ENCODE results near the gene SEC23A. TPM values are rescaled to one million over a fixed set of nuclear protein-coding genes. Genes with fewer than 3 reads are reported as not detected.

Gene SEC23A
- total and polyA plus RNA-seq, 2 of the 13 experiments (the other 11 are each of a cell fraction or from before 2014, with no cell fraction given), result 403 to 887 TPM

DNA sequence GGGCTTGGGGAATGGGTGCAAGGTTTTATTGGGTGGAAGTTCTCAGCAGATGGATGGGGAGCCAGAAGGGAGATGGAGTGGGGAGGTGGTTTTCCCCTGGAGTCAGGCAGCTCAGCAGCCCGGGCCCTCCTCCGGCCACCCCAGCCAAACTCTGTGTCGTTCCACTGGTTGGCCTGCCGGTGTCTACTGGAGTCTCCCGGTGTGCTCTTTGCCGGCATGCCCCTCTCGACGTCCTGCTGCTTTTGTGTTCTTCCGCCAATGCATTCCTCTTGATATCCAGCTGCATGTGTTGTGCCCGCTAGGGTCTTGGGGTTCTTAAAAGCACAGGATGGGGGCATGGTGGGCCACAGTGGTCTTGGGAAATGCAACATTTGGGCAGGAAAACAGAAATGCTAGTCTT is 72.8 kb downstream of the SEC23A start (continued):
- no peak for TF ChIP-seq U2AF1 (optimal IDR thresholded peaks at IDR 0.05; ENCODE audit: low read depth, low read length)
- TF ChIP-seq, protein P1, sequence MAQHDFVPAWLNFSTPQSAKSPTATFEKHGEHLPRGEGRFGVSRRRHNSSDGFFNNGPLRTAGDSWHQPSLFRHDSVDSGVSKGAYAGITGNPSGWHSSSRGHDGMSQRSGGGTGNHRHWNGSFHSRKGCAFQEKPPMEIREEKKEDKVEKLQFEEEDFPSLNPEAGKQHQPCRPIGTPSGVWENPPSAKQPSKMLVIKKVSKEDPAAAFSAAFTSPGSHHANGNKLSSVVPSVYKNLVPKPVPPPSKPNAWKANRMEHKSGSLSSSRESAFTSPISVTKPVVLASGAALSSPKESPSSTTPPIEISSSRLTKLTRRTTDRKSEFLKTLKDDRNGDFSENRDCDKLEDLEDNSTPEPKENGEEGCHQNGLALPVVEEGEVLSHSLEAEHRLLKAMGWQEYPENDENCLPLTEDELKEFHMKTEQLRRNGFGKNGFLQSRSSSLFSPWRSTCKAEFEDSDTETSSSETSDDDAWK (CRISPR knock-in tag; IDR thresholded peaks at IDR 0.05), result no peak
- no peak for TF ChIP-seq ZC3H4 (CRISPR knock-in tag; IDR thresholded peaks at IDR 0.05; ENCODE audit: borderline replicate concordance)
- TF ChIP-seq KLF9 (CRISPR knock-in tag; IDR thresholded peaks at IDR 0.05; ENCODE audit: low read depth), result no peak
- no peak for TF ChIP-seq IRF2 (CRISPR knock-in tag; IDR thresholded peaks at IDR 0.05)
- peak; percentile 34; the same call in 1 of the 2 replicates for TF ChIP-seq POLR2G (IDR thresholded peaks at IDR 0.05; ENCODE audit: low read depth, low read length)
- TF ChIP-seq, protein P2, sequence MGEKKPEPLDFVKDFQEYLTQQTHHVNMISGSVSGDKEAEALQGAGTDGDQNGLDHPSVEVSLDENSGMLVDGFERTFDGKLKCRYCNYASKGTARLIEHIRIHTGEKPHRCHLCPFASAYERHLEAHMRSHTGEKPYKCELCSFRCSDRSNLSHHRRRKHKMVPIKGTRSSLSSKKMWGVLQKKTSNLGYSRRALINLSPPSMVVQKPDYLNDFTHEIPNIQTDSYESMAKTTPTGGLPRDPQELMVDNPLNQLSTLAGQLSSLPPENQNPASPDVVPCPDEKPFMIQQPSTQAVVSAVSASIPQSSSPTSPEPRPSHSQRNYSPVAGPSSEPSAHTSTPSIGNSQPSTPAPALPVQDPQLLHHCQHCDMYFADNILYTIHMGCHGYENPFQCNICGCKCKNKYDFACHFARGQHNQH (CRISPR knock-in tag; IDR thresholded peaks at IDR 0.05), result no peak
- TF ChIP-seq, protein P3, sequence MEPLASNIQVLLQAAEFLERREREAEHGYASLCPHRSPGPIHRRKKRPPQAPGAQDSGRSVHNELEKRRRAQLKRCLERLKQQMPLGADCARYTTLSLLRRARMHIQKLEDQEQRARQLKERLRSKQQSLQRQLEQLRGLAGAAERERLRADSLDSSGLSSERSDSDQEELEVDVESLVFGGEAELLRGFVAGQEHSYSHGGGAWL (CRISPR knock-in tag; IDR thresholded peaks at IDR 0.05), result 0 out of 2 replicates have a peak, but pooled peaks have one; percentile 58
- TF ChIP-seq PAF1 (CRISPR knock-in tag; IDR thresholded peaks at IDR 0.05), result no peak; the same call in 1 of the 2 replicates
- TF ChIP-seq, protein P4, sequence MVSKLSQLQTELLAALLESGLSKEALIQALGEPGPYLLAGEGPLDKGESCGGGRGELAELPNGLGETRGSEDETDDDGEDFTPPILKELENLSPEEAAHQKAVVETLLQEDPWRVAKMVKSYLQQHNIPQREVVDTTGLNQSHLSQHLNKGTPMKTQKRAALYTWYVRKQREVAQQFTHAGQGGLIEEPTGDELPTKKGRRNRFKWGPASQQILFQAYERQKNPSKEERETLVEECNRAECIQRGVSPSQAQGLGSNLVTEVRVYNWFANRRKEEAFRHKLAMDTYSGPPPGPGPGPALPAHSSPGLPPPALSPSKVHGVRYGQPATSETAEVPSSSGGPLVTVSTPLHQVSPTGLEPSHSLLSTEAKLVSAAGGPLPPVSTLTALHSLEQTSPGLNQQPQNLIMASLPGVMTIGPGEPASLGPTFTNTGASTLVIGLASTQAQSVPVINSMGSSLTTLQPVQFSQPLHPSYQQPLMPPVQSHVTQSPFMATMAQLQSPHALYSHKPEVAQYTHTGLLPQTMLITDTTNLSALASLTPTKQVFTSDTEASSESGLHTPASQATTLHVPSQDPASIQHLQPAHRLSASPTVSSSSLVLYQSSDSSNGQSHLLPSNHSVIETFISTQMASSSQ (IDR thresholded peaks at IDR 0.05; ENCODE audit: low read depth), result no peak
- TF ChIP-seq, protein P4 (CRISPR knock-in tag; IDR thresholded peaks at IDR 0.05; ENCODE audit: borderline replicate concordance), result no peak
- no peak for TF ChIP-seq ZNF235 (CRISPR knock-in tag; IDR thresholded peaks at IDR 0.05; ENCODE audit: borderline replicate concordance)
- TF ChIP-seq AKAP8 (CRISPR knock-in tag; IDR thresholded peaks at IDR 0.05), result 0 out of 2 replicates have a peak, but pooled peaks have one; percentile 54
- no peak for TF ChIP-seq ZBTB1 (CRISPR knock-in tag; IDR thresholded peaks at IDR 0.05; ENCODE audit: borderline replicate concordance)
- TF ChIP-seq, protein P5, sequence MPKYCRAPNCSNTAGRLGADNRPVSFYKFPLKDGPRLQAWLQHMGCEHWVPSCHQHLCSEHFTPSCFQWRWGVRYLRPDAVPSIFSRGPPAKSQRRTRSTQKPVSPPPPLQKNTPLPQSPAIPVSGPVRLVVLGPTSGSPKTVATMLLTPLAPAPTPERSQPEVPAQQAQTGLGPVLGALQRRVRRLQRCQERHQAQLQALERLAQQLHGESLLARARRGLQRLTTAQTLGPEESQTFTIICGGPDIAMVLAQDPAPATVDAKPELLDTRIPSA (CRISPR knock-in tag; IDR thresholded peaks at IDR 0.05; ENCODE audit: borderline replicate concordance), result no peak
- peak; percentile 92 for TF ChIP-seq RBM22 (optimal IDR thresholded peaks at IDR 0.05; ENCODE audit: low read length)
- TF ChIP-seq ZFY (CRISPR knock-in tag; IDR thresholded peaks at IDR 0.05), result 0 out of 2 replicates have a peak, but pooled peaks have one; percentile 25
- TF ChIP-seq, protein P6, sequence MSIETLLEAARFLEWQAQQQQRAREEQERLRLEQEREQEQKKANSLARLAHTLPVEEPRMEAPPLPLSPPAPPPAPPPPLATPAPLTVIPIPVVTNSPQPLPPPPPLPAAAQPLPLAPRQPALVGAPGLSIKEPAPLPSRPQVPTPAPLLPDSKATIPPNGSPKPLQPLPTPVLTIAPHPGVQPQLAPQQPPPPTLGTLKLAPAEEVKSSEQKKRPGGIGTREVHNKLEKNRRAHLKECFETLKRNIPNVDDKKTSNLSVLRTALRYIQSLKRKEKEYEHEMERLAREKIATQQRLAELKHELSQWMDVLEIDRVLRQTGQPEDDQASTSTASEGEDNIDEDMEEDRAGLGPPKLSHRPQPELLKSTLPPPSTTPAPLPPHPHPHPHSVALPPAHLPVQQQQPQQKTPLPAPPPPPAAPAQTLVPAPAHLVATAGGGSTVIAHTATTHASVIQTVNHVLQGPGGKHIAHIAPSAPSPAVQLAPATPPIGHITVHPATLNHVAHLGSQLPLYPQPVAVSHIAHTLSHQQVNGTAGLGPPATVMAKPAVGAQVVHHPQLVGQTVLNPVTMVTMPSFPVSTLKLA (IDR thresholded peaks at IDR 0.05), result no peak
- TF ChIP-seq ZSCAN25 (CRISPR knock-in tag; IDR thresholded peaks at IDR 0.05), result no peak
- TF ChIP-seq ZNF792 (CRISPR knock-in tag; IDR thresholded peaks at IDR 0.05), result no peak
- TF ChIP-seq ZNF232 (CRISPR knock-in tag; IDR thresholded peaks at IDR 0.05; ENCODE audit: borderline replicate concordance), result 0 out of 2 replicates have a peak, but pooled peaks have one; percentile 39
- TF ChIP-seq ZNF441 (CRISPR knock-in tag; IDR thresholded peaks at IDR 0.05; ENCODE audit: borderline replicate concordance), result no peak
- TF ChIP-seq KLF12 (CRISPR knock-in tag; IDR thresholded peaks at IDR 0.05; ENCODE audit: borderline replicate concordance), result peak; percentile 20; the same call in 1 of the 2 replicates
